HG03139 (cell line): ENCODE data around the gene PIK3R5.

Experiments used
- ATAC-seq: cut with Tn5 transposase; IDR thresholded peaks from one replicate; pipeline ENCODE4 v1.9.1; 2021; ENCODE audit not compliant: unreplicated experiment

Gene PIK3R5

GRCh38 chr17:8900626-8901585 is 64.6 kb downstream of the PIK3R5 start:
- no peak for ATAC-seq

- ATAC-seq, result no peak
Observed at GRCh38 chr17:8900207-8900606, 65.3 kb downstream of the PIK3R5 start.

DNA sequence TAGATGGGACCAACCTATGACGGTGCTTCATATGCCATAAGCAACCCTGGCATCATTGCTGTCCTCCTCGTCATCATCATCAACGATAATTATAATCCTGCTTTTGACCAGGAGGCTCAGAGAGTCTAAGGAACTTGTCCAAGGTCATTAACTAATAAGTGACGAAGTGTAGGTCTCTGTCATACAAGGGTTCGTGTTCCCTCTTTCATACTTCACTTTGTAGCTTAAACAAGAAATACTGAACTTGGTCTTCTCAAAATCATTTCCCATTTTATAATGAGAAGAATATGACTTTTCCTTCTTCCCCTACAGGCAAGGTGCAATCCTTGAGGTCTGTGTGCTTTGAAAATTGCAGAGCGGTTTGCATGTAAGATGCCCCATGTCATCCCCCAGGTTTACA is 66.9 kb downstream of the PIK3R5 start:
- no peak for ATAC-seq

DNA sequence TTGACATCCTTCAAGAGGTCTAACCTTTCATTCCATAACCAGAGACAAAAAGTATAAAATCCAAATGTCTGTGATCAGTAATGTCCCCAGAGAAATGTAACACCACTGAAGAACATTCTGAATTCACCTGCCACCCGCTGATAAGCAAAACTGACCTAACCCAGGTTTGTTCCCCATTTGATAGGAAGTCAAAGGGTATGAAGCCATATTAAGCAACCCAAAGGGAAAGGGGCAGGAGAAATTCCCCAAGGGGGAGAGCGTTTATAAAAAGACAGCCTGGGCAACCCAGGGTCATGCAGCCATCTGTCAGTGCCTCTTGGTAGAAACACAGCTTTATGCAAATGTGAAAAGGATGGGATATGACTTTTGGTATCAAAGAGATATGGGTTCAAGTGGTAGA is 67.4 kb downstream of the PIK3R5 start:
- ATAC-seq, result no peak

GRCh38 chr17:8896641-8897635 is 68.6 kb downstream of the PIK3R5 start:
- ATAC-seq, result no peak

DNA sequence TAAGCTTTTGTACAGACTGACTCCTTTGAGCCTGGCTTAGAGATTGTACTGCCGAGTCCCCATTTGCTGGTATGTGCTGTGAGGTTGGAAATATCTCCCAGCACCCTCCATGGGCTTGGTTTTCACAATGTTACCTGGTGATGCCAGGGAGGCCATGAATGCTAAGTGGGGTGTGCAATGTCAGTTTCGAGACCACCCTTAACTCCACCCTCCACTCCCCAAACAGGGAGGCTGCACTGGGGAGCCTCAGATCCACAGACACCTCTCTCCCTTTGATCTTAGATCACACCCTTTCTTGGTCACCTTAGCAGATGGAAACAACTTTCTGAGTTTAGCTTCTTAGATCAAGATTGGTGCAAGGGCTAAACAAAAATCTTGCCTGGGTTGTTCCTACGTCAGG is 69.4 kb downstream of the PIK3R5 start:
- no peak for ATAC-seq

- no peak for ATAC-seq
Observed at GRCh38 chr17:8894673-8895578, 70.6 kb downstream of the PIK3R5 start.

GRCh38 chr17:8894202-8894671 is 71.3 kb downstream of the PIK3R5 start:
- ATAC-seq, result no peak

- ATAC-seq, result no peak
Observed at GRCh38 chr17:8893621-8894201, 71.8 kb downstream of the PIK3R5 start.

DNA sequence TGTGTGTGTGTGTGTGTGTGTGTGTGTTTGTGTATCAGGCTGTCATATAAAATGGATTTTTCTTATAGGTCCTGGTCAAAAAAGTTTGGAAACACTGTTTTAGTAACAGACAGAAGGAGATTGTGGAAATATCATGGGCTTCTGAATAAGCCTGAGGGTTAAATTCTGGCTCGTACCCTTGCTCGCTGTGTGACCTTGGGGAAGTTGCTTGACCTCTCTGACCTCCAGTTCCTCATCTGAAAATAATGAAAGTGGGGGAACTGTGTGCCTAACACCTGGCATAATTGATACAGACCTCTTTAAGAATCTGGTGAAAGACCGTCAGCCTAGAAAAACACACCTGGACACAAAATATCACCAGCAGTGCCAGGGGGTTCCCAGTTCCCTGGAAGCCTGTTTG is 72.4 kb downstream of the PIK3R5 start:
- ATAC-seq, result no peak

DNA sequence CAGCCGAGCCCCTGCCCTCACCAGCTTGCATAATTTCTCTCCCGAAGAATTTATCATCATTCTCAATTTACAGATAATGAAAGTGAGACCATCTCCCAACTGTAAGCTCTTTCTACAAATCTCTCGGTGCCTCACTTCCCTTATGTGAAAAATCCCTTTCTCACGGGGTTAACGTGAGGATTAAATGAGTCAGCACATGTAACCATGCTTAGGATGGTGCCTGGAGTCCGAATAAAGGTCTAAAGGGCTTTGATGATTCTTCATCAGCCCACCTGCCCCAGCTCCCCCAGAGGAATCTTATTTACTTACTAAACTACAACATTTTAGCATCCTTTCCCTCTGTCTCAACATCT is 73.2 kb downstream of the PIK3R5 start:
- ATAC-seq, result no peak

DNA sequence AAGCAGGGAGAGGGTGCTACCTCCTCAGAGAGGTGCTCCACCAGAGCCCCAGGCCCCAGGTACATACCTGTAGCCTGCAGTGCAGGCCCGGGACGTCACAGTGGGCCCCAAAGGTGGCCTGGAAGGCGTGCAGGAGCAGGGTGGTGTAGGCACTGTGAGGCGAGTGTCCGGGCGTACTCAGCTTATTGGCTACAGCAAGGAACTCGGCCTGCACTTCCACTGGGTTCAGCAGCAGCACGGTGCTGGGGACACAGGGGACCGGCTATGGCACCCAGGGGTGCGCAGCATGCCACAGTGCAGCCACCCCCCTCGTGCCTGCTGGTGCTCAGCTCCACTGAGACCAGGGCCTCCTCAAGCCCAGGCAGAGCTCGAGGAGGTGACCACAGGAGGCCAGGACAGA is 74.8 kb downstream of the PIK3R5 start:
- no peak for ATAC-seq

- no peak for ATAC-seq
Observed at GRCh38 chr17:8889458-8890210, 75.9 kb downstream of the PIK3R5 start.

- no peak for ATAC-seq
Observed at GRCh38 chr17:8888704-8889302, 76.7 kb downstream of the PIK3R5 start.

DNA sequence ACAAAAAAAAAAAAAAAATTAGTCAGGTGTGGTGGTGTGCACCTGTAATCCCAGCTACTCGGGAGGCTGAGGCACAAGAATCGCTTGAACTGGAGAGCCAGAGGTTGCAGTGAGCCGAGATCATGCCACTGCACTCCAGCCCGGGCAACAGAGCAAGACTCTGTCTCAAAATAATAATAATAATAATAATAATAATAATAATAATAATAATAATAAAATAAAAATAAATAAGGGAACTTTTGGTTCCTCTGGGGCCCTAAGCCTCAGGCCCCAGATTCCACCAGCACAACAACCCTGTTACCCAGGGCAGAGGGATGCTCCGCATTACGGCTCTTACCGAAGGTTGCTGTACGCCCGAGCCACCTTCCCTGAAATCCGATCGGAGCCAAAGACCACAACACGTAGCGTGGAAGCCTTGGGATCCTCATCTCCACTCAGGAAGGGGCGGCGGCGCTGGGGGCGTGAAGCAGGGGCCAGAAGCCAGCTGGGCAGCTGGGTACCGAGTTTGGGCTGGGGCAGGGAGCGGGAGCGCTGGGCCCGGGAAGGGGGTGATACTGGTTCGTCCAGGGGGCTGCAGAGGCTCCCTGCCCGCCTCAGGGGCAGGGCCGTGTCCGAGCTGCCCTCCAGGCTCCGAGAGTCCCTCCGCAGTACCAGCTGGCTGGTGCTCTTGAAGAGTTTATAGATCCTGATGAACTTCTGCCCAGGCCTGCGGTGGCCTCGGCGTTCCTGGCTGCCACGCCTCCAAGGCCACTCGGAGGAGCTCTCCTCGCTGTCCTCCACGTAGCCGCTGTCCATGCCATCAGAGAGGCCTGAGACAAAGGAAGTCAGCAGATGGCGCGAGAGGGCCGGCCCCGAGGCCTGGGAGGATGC is 77.4 kb downstream of the PIK3R5 start:
- no peak for ATAC-seq

- ATAC-seq, result no peak
Observed at GRCh38 chr17:8887301-8887700, 78.2 kb downstream of the PIK3R5 start.

- no peak for ATAC-seq
Observed at GRCh38 chr17:8885967-8886684, 79.4 kb downstream of the PIK3R5 start.
